ENCODE measurements around the gene C1orf87. TPM values are rescaled to one million over a fixed set of nuclear protein-coding genes. Genes with fewer than 3 reads are reported as not detected.

Gene C1orf87
- total and polyA plus RNA-seq, 2 donors, result not detected

Small RNA genes within 50 kb of the gene (small RNA-seq; reads per million reads assigned to genes)
- gene RN7SL475P, result not detected

Other genes starting within 250 kb of the C1orf87 start
- 14.2 TPM for gene CYP2J2, start 147.0 kb downstream of the C1orf87 start, total RNA-seq
- 4.1 TPM for gene CYP2J2, start 147.0 kb downstream of the C1orf87 start, polyA plus RNA-seq

All from urinary bladder (tissue), 2 donors.